Coronary artery (tissue), 2 donors: ENCODE measurements around the gene CTNNBL1.

ENCODE experiments used
- DNase-seq: peaks from one replicate; pipeline ENCODE4 v3.0.0-alpha.2; 2017; ENCODE audit warnings: low spot score
- H3K27ac ChIP-seq, 2 donors: fragments of 200-600 bp; sonication (generic); one replicate each; pipeline ENCODE4 v1.5.1; 2016 to 2019
- H3K4me3 ChIP-seq: fragments of 200-600 bp; sonication (generic); 2 replicates; pipeline ENCODE4 v1.5.1; 2016; ENCODE audit warnings: mild to moderate bottlenecking, moderate library complexity
- CTCF ChIP-seq: fragments of 200-600 bp; sonication (generic); IDR thresholded peaks from one replicate; pipeline ENCODE4 v1.5.1; 2019; ENCODE audit warnings: antibody characterized with exemption

Gene CTNNBL1

GRCh38 chr20:37693635-37694626 lies at the start of gene CTNNBL1:
Gene CTNNBL1 (plus strand): TSS chr20:37694030. CDS start chr20:37694123, 93 bp downstream.
- H3K4me3 ChIP-seq = peak within 1 kb of the TSS; percentile 94
- peak within 1 kb of the TSS; percentile 12 to 64 for H3K27ac ChIP-seq
- DNase-seq = peak; percentile 97
- no peak for TF ChIP-seq CTCF

- Histone ChIP-seq H3K27ac (no peak overlapping the region), H3K4me3 (no peak overlapping the region)
- no peak for TF ChIP-seq CTCF
- no peak for DNase-seq
Observed at GRCh38 chr20:37644605-37645004, 49.2 kb upstream of the CTNNBL1 start.

- Histone ChIP-seq H3K27ac (no peak overlapping the region), H3K4me3 (no peak overlapping the region)
- DNase-seq = no peak
- TF ChIP-seq CTCF = no peak
Observed at GRCh38 chr20:37647946-37648345, 45.9 kb upstream of the CTNNBL1 start.

GRCh38 chr20:37649017-37649416 lies 44.8 kb upstream of the CTNNBL1 start:
- no peak for DNase-seq
- Histone ChIP-seq H3K4me3 (no peak overlapping the region), H3K27ac (no peak overlapping the region)
- TF ChIP-seq CTCF = no peak

- H3K4me3 ChIP-seq = no peak overlapping the region
- no peak overlapping the region for H3K27ac ChIP-seq
- DNase-seq = no peak
- no peak for TF ChIP-seq CTCF
Observed at GRCh38 chr20:37649676-37650370, 44.0 kb upstream of the CTNNBL1 start.

GRCh38 chr20:37650661-37651060 lies 43.2 kb upstream of the CTNNBL1 start:
- Histone ChIP-seq H3K27ac (no peak overlapping the region), H3K4me3 (no peak overlapping the region)
- no peak for DNase-seq
- no peak for TF ChIP-seq CTCF
